Endothelial cell of umbilical vein (primary cell): ENCODE results near the gene SRA1.

Experiments used
- EZH2 ChIP-seq: IDR thresholded peaks from 2 replicates; pipeline ENCODE4 v1.6.1; 2012; ENCODE audit warnings: borderline replicate concordance, low read depth, mild to moderate bottlenecking, moderate library complexity, low read length, inconsistent platforms; ENCODE audit not compliant: severe bottlenecking
- FOS ChIP-seq: IDR thresholded peaks from 2 replicates; pipeline ENCODE4 v1.6.1; 2011; ENCODE audit warnings: mild to moderate bottlenecking, low read length, moderate library complexity, borderline replicate concordance; ENCODE audit not compliant: insufficient read depth
- GATA2 ChIP-seq: IDR thresholded peaks from 2 replicates; pipeline ENCODE4 v1.7.0; 2011; ENCODE audit warnings: low read depth, mild to moderate bottlenecking, moderate library complexity, mixed read lengths, low read length; ENCODE audit not compliant: insufficient read length, insufficient read depth
- MYC ChIP-seq: IDR thresholded peaks from one replicate; pipeline ENCODE4 v1.6.1; 2011; ENCODE audit warnings: mild to moderate bottlenecking, low read depth, low read length
- POLR2A ChIP-seq: IDR thresholded peaks from 2 replicates; pipeline ENCODE4 v1.6.1; 2012; ENCODE audit warnings: low read depth, mild to moderate bottlenecking, control low read depth, low read length
- POLR2AphosphoS5 ChIP-seq: IDR thresholded peaks from 2 replicates; pipeline ENCODE4 v1.6.1; 2012; ENCODE audit warnings: low read depth, mild to moderate bottlenecking, control low read depth, low read length, moderate library complexity; ENCODE audit not compliant: insufficient read depth
- TF ChIP-seq, protein P1 (sequence below), 2 donors: IDR thresholded peaks; 1 replicate in 1 of 2; 2 replicates in 1 of 2; pipeline ENCODE4 v1.5.1; 2011; ENCODE audit warnings: low read length in 2 of 2, mild to moderate bottlenecking in 2 of 2, moderate library complexity in 2 of 2, control low read depth in 1 of 2, inconsistent platforms in 1 of 2, low read depth in 1 of 2; ENCODE audit not compliant: insufficient read depth in 1 of 2; ENCODE audit errors: extremely low read depth in 1 of 2

DNA sequence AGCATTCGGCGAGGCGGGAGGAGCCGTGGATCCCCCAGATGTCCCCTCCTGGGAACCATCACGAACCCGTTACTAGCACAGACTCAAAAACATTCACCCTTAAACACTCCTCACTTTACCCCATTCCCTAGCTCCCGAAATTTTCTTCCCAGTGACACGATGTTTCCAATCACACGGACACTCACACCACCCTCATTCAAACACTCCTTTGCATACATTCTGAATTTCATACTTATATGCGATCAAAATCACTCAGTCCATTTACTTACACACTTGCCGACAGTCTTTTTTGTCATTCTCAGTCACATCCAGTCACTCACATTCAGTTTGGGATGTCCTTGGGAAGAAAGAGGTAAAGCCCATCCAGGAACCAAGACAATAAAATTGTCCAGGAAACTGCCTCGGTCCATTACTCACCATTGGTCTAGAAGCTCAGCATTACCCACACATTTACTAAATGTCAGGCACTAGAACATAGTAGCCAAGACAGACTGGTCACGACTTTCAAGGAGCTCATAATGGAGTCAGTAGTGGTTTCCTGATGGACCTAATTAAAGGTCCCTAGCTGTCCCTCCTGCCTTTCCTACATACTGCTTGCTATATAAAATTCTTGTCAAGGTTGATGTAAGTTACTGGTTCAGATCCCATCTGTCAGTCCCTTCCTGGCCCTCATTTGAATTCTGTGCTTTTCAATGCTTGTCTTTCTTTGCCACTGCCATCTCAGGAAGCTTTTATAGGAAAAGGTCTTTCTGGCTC lies 7.9 kb upstream of the SRA1 start:
- no peak for TF ChIP-seq MYC
- TF ChIP-seq, protein P1, sequence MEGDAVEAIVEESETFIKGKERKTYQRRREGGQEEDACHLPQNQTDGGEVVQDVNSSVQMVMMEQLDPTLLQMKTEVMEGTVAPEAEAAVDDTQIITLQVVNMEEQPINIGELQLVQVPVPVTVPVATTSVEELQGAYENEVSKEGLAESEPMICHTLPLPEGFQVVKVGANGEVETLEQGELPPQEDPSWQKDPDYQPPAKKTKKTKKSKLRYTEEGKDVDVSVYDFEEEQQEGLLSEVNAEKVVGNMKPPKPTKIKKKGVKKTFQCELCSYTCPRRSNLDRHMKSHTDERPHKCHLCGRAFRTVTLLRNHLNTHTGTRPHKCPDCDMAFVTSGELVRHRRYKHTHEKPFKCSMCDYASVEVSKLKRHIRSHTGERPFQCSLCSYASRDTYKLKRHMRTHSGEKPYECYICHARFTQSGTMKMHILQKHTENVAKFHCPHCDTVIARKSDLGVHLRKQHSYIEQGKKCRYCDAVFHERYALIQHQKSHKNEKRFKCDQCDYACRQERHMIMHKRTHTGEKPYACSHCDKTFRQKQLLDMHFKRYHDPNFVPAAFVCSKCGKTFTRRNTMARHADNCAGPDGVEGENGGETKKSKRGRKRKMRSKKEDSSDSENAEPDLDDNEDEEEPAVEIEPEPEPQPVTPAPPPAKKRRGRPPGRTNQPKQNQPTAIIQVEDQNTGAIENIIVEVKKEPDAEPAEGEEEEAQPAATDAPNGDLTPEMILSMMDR (IDR thresholded peaks at IDR 0.05; ENCODE audit: extremely low read depth in 1 of 2, insufficient read depth in 1 of 2, low read depth in 1 of 2, low read length in 2 of 2), result no peak
- TF ChIP-seq POLR2AphosphoS5, result no peak
- TF ChIP-seq EZH2, result no peak
- TF ChIP-seq POLR2A, result no peak
- no peak for TF ChIP-seq GATA2
- no peak for TF ChIP-seq FOS
